B cell (primary cell): ENCODE data around the gene DNAH11. TPM values are rescaled to one million over a fixed set of nuclear protein-coding genes. Genes with fewer than 3 reads are reported as not detected.

Source experiments
- ATAC-seq: fragments of 200-7000 bp; cut with Tn5 transposase; one replicate; pipeline ENCODE4 v1.10.0; 2021; ENCODE audit warnings: low read depth, mild to moderate bottlenecking, moderate number of reproducible peaks, moderate library complexity
- CTCF ChIA-PET: fragments of 350-600 bp; sonication (Branson Sonifier 250); formaldehyde crosslinking; loops from one replicate; lab custom pipeline; 2021; ENCODE audit warnings: antibody characterized with exemption, inconsistent platforms; lab: Charles Lee
- POLR2A ChIA-PET: fragments of 350-600 bp; sonication (Branson Sonifier 250); formaldehyde crosslinking; loops from one replicate; lab custom pipeline; 2021; ENCODE audit warnings: antibody characterized with exemption; lab: Charles Lee
- DNase-seq: peaks from one replicate; pipeline ENCODE4 v3.0.0; 2013
- H2AFZ ChIP-seq: 2 replicates; pipeline ENCODE4 v1.6.1; 2012; ENCODE audit warnings: mild to moderate bottlenecking, low read depth, low read length; ENCODE audit not compliant: insufficient read depth, poor library complexity, severe bottlenecking
- H3K27ac ChIP-seq, 2 donors: 1 replicate in 1 of 2; 2 replicates in 1 of 2; pipeline ENCODE4 v1.5.1; 2012 to 2013; ENCODE audit warnings: low read length in 2 of 2, mild to moderate bottlenecking in 2 of 2, moderate library complexity in 1 of 2
- H3K27me3 ChIP-seq, 4 experiments: fragments of 200-600 bp in 1 of 4; sonication (generic) in 1 of 4; replicated peaks in 1 of 4; 1 replicate in 2 of 4; 2 replicates in 2 of 4; pipeline versions ENCODE4 v1.6.1 to v1.7.0; 2013 to 2016; ENCODE audit warnings: low read length in 3 of 4, mild to moderate bottlenecking in 2 of 4, mixed read lengths in 1 of 4, moderate library complexity in 1 of 4; ENCODE audit not compliant: insufficient read depth in 4 of 4, control insufficient read depth in 3 of 4; ENCODE audit errors: control extremely low read depth in 1 of 4
- H3K36me3 ChIP-seq, 2 experiments: replicated peaks in 1 of 2; 1 replicate in 1 of 2; 2 replicates in 1 of 2; pipeline versions ENCODE4 v1.6.1 to v1.7.1; 2013; ENCODE audit warnings: low read length in 1 of 2; ENCODE audit not compliant: insufficient read depth in 2 of 2, control insufficient read depth in 1 of 2; ENCODE audit errors: control extremely low read depth in 1 of 2, extremely low read depth in 1 of 2
- H3K4me1 ChIP-seq, 2 donors: fragments of 200-600 bp in 1 of 2; sonication (generic) in 1 of 2; 1 replicate in 1 of 2; 2 replicates in 1 of 2; pipeline versions ENCODE4 v1.5.1 to v1.6.1; 2013 to 2017; ENCODE audit warnings: low read length in 2 of 2; ENCODE audit not compliant: control insufficient read depth in 2 of 2, insufficient read depth in 2 of 2
- H3K4me2 ChIP-seq: replicated peaks from 2 replicates; pipeline ENCODE3; 2012; ENCODE audit warnings: mild to moderate bottlenecking, low read depth, low read length; ENCODE audit not compliant: poor library complexity, severe bottlenecking
- H3K4me3 ChIP-seq, 5 experiments: fragments of 200-600 bp in 1 of 5; sonication (generic) in 1 of 5; 1 replicate in 3 of 5; 2 replicates in 2 of 5; pipeline versions ENCODE4 v1.5.1 to v1.7.0; 2011 to 2016; ENCODE audit warnings: low read length in 4 of 5, mild to moderate bottlenecking in 4 of 5, low read depth in 2 of 5, control low read depth in 1 of 5, moderate library complexity in 1 of 5; ENCODE audit not compliant: insufficient read depth in 1 of 5; ENCODE audit errors: control extremely low read depth in 1 of 5, extremely low read depth in 1 of 5
- H3K79me2 ChIP-seq: fragments of 200-600 bp; sonication (generic); one replicate; pipeline ENCODE4 v1.6.0; 2016; ENCODE audit warnings: low read length; ENCODE audit not compliant: control insufficient read depth, insufficient read depth
- H3K9ac ChIP-seq: fragments of 200-600 bp; sonication (generic); 2 replicates; pipeline ENCODE4 v1.6.1; 2017; ENCODE audit warnings: mild to moderate bottlenecking, low read length, moderate library complexity
- H3K9me3 ChIP-seq, 3 donors: one replicate each; pipeline versions ENCODE4 v1.6.1 to v1.7.1; 2013; ENCODE audit warnings: low read length in 2 of 3; ENCODE audit not compliant: control insufficient read depth in 2 of 3, insufficient read depth in 1 of 3; ENCODE audit errors: control extremely low read depth in 1 of 3
- H4K20me1 ChIP-seq: 2 replicates; pipeline ENCODE4 v1.6.0; 2012; ENCODE audit warnings: mild to moderate bottlenecking, low read length; ENCODE audit not compliant: insufficient read depth, control insufficient read depth, poor library complexity, severe bottlenecking
- H3K27ac Mint-ChIP-seq: one replicate; pipeline ENCODE4 v1.8.0; 2021; ENCODE audit warnings: mixed read lengths
- H3K27me3 Mint-ChIP-seq: one replicate; pipeline ENCODE4 v1.8.0; 2021; ENCODE audit warnings: mixed read lengths
- H3K4me1 Mint-ChIP-seq: one replicate; pipeline ENCODE4 v1.8.0; 2021; ENCODE audit warnings: mixed read lengths
- H3K4me3 Mint-ChIP-seq: one replicate; pipeline ENCODE4 v1.8.0; 2021; ENCODE audit warnings: mixed read lengths
- H3K9me3 Mint-ChIP-seq: one replicate; pipeline ENCODE4 v1.8.0; 2022; ENCODE audit warnings: mixed read lengths; ENCODE audit not compliant: insufficient read depth
- EZH2 ChIP-seq: IDR thresholded peaks from 2 replicates; pipeline ENCODE4 v1.6.1; 2012; ENCODE audit warnings: borderline replicate concordance, low read depth, mild to moderate bottlenecking, moderate library complexity, low read length; ENCODE audit not compliant: insufficient read depth, poor library complexity, severe bottlenecking
- WGBS: methylation state at CpG from one replicate; pipeline ENCODE4 v1.1.5; 2013; ENCODE audit warnings: missing lambda C conversion rate; ENCODE audit not compliant: insufficient coverage; 5-methylcytosine and 5-hydroxymethylcytosine counted together
- intact Hi-C: fragments of 100-400 bp; cut with micrococcal nuclease; formaldehyde crosslinking; loops from one replicate; pipeline ENCODE4 v1.10.0; 2022
- polyA plus RNA-seq: library from polyadenylated mRNA; depleted of rRNA; stranded (reverse); fragments of >200 nt; gene quantifications from 2 replicates; pipeline ENCODE4 v1.2.3, GENCODE V29; 2012
- total RNA-seq, 2 donors: library from RNA; stranded (reverse); fragments of 120-200 nt in 1 of 2; gene quantifications; 1 replicate in 1 of 2; 2 replicates in 1 of 2; pipeline versions ENCODE4 v1.2.3 to v1.2.4, GENCODE V29; 2013 to 2022
- TF ChIP-seq, protein P1 (sequence below): fragments of 200-600 bp; IDR thresholded peaks from one replicate; pipeline ENCODE4 v1.8.0; 2022; ENCODE audit warnings: antibody characterized with exemption, mild to moderate bottlenecking

DNAH11 gene
- total and polyA plus RNA-seq, 2 donors (not counting 1 experiment from before 2014, with no cell fraction given), result not detected

- no peak for ATAC-seq
- no peak overlapping the region for H3K27ac ChIP-seq
- no peak overlapping the region for H3K4me3 Mint-ChIP-seq
- H3K9me3 ChIP-seq, result no peaks in the 10 kb centered on the region
- no peak overlapping the region for H3K4me3 ChIP-seq
- H3K36me3 ChIP-seq, result no peaks in the 10 kb centered on the region
- TF ChIP-seq EZH2, result no peak
- TF ChIP-seq, protein P1, sequence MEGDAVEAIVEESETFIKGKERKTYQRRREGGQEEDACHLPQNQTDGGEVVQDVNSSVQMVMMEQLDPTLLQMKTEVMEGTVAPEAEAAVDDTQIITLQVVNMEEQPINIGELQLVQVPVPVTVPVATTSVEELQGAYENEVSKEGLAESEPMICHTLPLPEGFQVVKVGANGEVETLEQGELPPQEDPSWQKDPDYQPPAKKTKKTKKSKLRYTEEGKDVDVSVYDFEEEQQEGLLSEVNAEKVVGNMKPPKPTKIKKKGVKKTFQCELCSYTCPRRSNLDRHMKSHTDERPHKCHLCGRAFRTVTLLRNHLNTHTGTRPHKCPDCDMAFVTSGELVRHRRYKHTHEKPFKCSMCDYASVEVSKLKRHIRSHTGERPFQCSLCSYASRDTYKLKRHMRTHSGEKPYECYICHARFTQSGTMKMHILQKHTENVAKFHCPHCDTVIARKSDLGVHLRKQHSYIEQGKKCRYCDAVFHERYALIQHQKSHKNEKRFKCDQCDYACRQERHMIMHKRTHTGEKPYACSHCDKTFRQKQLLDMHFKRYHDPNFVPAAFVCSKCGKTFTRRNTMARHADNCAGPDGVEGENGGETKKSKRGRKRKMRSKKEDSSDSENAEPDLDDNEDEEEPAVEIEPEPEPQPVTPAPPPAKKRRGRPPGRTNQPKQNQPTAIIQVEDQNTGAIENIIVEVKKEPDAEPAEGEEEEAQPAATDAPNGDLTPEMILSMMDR, result no peak
- no peak overlapping the region for H3K27ac Mint-ChIP-seq
- ChIA-PET CTCF (no interaction called here), POLR2A (no interaction called here)
- DNase-seq, result no peak
- no peaks in the 10 kb centered on the region for H3K79me2 ChIP-seq
- no peaks in the 10 kb centered on the region for H3K9me3 Mint-ChIP-seq
- no peaks in the 10 kb centered on the region for H3K27me3 Mint-ChIP-seq
- H3K27me3 ChIP-seq, result no peaks in the 10 kb centered on the region
- intact Hi-C loops, result no loop called here
- no peak overlapping the region for H3K9ac ChIP-seq
- no peak overlapping the region for H3K4me2 ChIP-seq
- H3K4me1 Mint-ChIP-seq, result no peaks in the 10 kb centered on the region
- H2AFZ ChIP-seq, result no peak overlapping the region
- H3K4me1 ChIP-seq, result no peaks in the 10 kb centered on the region
- H4K20me1 ChIP-seq, result no peaks in the 10 kb centered on the region
- 100% methylated on average over 1 of the region's 7 CpGs for WGBS
Observed at GRCh38 chr7:21884496-21884895, 341.7 kb downstream of the DNAH11 start.

DNA sequence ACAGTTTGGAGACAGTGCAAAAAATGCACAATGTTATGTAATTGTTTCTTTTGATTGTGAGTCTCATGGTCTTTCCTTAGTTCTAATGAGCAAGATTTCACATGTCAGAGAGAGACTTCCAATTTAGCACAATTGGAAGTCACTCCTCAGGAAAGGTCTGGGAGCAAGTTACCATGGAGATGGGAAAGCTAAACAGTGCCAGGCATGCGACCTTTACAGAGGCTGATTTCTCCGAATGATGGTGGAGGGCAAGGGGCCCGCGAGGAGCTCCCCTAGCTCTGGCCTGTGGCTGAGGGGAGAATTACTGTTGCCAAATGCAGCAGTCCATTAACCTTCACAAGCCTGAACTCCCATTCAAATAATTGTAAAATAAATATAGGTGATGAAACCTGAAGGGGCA is 343.6 kb downstream of the DNAH11 start:
- ChIA-PET CTCF (no interaction called here), POLR2A (no interaction called here)
- intact Hi-C loops, result no loop called here
- Histone ChIP-seq H4K20me1 (no peaks in the 10 kb centered on the region), H3K36me3 (no peaks in the 10 kb centered on the region), H3K79me2 (no peaks in the 10 kb centered on the region), H3K27ac (no peak overlapping the region), H3K27me3 (no peaks in the 10 kb centered on the region), H3K9me3 (no peaks in the 10 kb centered on the region), H3K4me3 (no peak overlapping the region), H2AFZ (no peak overlapping the region), H3K4me2 (no peak overlapping the region), H3K9ac (no peak overlapping the region), H3K4me1 (no peaks in the 10 kb centered on the region)
- Mint-ChIP-seq H3K4me1 (no peaks in the 10 kb centered on the region), H3K27ac (no peak overlapping the region), H3K27me3 (no peaks in the 10 kb centered on the region), H3K9me3 (no peaks in the 10 kb centered on the region), H3K4me3 (no peak overlapping the region)
- no peak for DNase-seq
- no CpG with 5 or more reads among the region's 4 CpGs for WGBS
- TF ChIP-seq, protein P1, result no peak
- TF ChIP-seq EZH2, result no peak
- ATAC-seq, result no peak
